B cell (primary cell): ENCODE results near the gene PALM3. TPM values are rescaled to one million over a fixed set of nuclear protein-coding genes. Genes with fewer than 3 reads are reported as not detected.
A peak's percentile ranks its signal among the peaks of the same experiment; 100 is the strongest.

Experiments
- ATAC-seq: fragments of 200-7000 bp; cut with Tn5 transposase; one replicate; pipeline ENCODE4 v1.10.0; 2021; ENCODE audit warnings: low read depth, mild to moderate bottlenecking, moderate number of reproducible peaks, moderate library complexity
- CTCF ChIA-PET: fragments of 350-600 bp; sonication (Branson Sonifier 250); formaldehyde crosslinking; loops from one replicate; lab custom pipeline; 2021; ENCODE audit warnings: antibody characterized with exemption, inconsistent platforms; lab: Charles Lee
- POLR2A ChIA-PET: fragments of 350-600 bp; sonication (Branson Sonifier 250); formaldehyde crosslinking; loops from one replicate; lab custom pipeline; 2021; ENCODE audit warnings: antibody characterized with exemption; lab: Charles Lee
- DNase-seq: peaks from one replicate; pipeline ENCODE4 v3.0.0; 2013
- H2AFZ ChIP-seq: 2 replicates; pipeline ENCODE4 v1.6.1; 2012; ENCODE audit warnings: mild to moderate bottlenecking, low read depth, low read length; ENCODE audit not compliant: insufficient read depth, poor library complexity, severe bottlenecking
- H3K27ac ChIP-seq, 2 donors: 1 replicate in 1 of 2; 2 replicates in 1 of 2; pipeline ENCODE4 v1.5.1; 2012 to 2013; ENCODE audit warnings: low read length in 2 of 2, mild to moderate bottlenecking in 2 of 2, moderate library complexity in 1 of 2
- H3K27me3 ChIP-seq, 4 experiments: fragments of 200-600 bp in 1 of 4; sonication (generic) in 1 of 4; replicated peaks in 1 of 4; 1 replicate in 2 of 4; 2 replicates in 2 of 4; pipeline versions ENCODE4 v1.6.1 to v1.7.0; 2013 to 2016; ENCODE audit warnings: low read length in 3 of 4, mild to moderate bottlenecking in 2 of 4, mixed read lengths in 1 of 4, moderate library complexity in 1 of 4; ENCODE audit not compliant: insufficient read depth in 4 of 4, control insufficient read depth in 3 of 4; ENCODE audit errors: control extremely low read depth in 1 of 4
- H3K36me3 ChIP-seq, 2 experiments: replicated peaks in 1 of 2; 1 replicate in 1 of 2; 2 replicates in 1 of 2; pipeline versions ENCODE4 v1.6.1 to v1.7.1; 2013; ENCODE audit warnings: low read length in 1 of 2; ENCODE audit not compliant: insufficient read depth in 2 of 2, control insufficient read depth in 1 of 2; ENCODE audit errors: control extremely low read depth in 1 of 2, extremely low read depth in 1 of 2
- H3K4me1 ChIP-seq, 2 donors: fragments of 200-600 bp in 1 of 2; sonication (generic) in 1 of 2; 1 replicate in 1 of 2; 2 replicates in 1 of 2; pipeline versions ENCODE4 v1.5.1 to v1.6.1; 2013 to 2017; ENCODE audit warnings: low read length in 2 of 2; ENCODE audit not compliant: control insufficient read depth in 2 of 2, insufficient read depth in 2 of 2
- H3K4me2 ChIP-seq: replicated peaks from 2 replicates; pipeline ENCODE3; 2012; ENCODE audit warnings: mild to moderate bottlenecking, low read depth, low read length; ENCODE audit not compliant: poor library complexity, severe bottlenecking
- H3K4me3 ChIP-seq, 5 experiments: fragments of 200-600 bp in 1 of 5; sonication (generic) in 1 of 5; 1 replicate in 3 of 5; 2 replicates in 2 of 5; pipeline versions ENCODE4 v1.5.1 to v1.7.0; 2011 to 2016; ENCODE audit warnings: low read length in 4 of 5, mild to moderate bottlenecking in 4 of 5, low read depth in 2 of 5, control low read depth in 1 of 5, moderate library complexity in 1 of 5; ENCODE audit not compliant: insufficient read depth in 1 of 5; ENCODE audit errors: control extremely low read depth in 1 of 5, extremely low read depth in 1 of 5
- H3K79me2 ChIP-seq: fragments of 200-600 bp; sonication (generic); one replicate; pipeline ENCODE4 v1.6.0; 2016; ENCODE audit warnings: low read length; ENCODE audit not compliant: control insufficient read depth, insufficient read depth
- H3K9ac ChIP-seq: fragments of 200-600 bp; sonication (generic); 2 replicates; pipeline ENCODE4 v1.6.1; 2017; ENCODE audit warnings: mild to moderate bottlenecking, low read length, moderate library complexity
- H3K9me3 ChIP-seq, 3 donors: one replicate each; pipeline versions ENCODE4 v1.6.1 to v1.7.1; 2013; ENCODE audit warnings: low read length in 2 of 3; ENCODE audit not compliant: control insufficient read depth in 2 of 3, insufficient read depth in 1 of 3; ENCODE audit errors: control extremely low read depth in 1 of 3
- H4K20me1 ChIP-seq: 2 replicates; pipeline ENCODE4 v1.6.0; 2012; ENCODE audit warnings: mild to moderate bottlenecking, low read length; ENCODE audit not compliant: insufficient read depth, control insufficient read depth, poor library complexity, severe bottlenecking
- H3K27ac Mint-ChIP-seq: one replicate; pipeline ENCODE4 v1.8.0; 2021; ENCODE audit warnings: mixed read lengths
- H3K27me3 Mint-ChIP-seq: one replicate; pipeline ENCODE4 v1.8.0; 2021; ENCODE audit warnings: mixed read lengths
- H3K4me1 Mint-ChIP-seq: one replicate; pipeline ENCODE4 v1.8.0; 2021; ENCODE audit warnings: mixed read lengths
- H3K4me3 Mint-ChIP-seq: one replicate; pipeline ENCODE4 v1.8.0; 2021; ENCODE audit warnings: mixed read lengths
- H3K9me3 Mint-ChIP-seq: one replicate; pipeline ENCODE4 v1.8.0; 2022; ENCODE audit warnings: mixed read lengths; ENCODE audit not compliant: insufficient read depth
- EZH2 ChIP-seq: IDR thresholded peaks from 2 replicates; pipeline ENCODE4 v1.6.1; 2012; ENCODE audit warnings: borderline replicate concordance, low read depth, mild to moderate bottlenecking, moderate library complexity, low read length; ENCODE audit not compliant: insufficient read depth, poor library complexity, severe bottlenecking
- WGBS: methylation state at CpG from one replicate; pipeline ENCODE4 v1.1.5; 2013; ENCODE audit warnings: missing lambda C conversion rate; ENCODE audit not compliant: insufficient coverage; 5-methylcytosine and 5-hydroxymethylcytosine counted together
- intact Hi-C: fragments of 100-400 bp; cut with micrococcal nuclease; formaldehyde crosslinking; loops from one replicate; pipeline ENCODE4 v1.10.0; 2022
- polyA plus RNA-seq: library from polyadenylated mRNA; depleted of rRNA; stranded (reverse); fragments of >200 nt; gene quantifications from 2 replicates; pipeline ENCODE4 v1.2.3, GENCODE V29; 2012
- total RNA-seq, 2 donors: library from RNA; stranded (reverse); fragments of 120-200 nt in 1 of 2; gene quantifications; 1 replicate in 1 of 2; 2 replicates in 1 of 2; pipeline versions ENCODE4 v1.2.3 to v1.2.4, GENCODE V29; 2013 to 2022
- TF ChIP-seq, protein P1 (sequence below): fragments of 200-600 bp; IDR thresholded peaks from one replicate; pipeline ENCODE4 v1.8.0; 2022; ENCODE audit warnings: antibody characterized with exemption, mild to moderate bottlenecking

PALM3 gene
- total and polyA plus RNA-seq, 2 donors (not counting 1 experiment from before 2014, with no cell fraction given), result not detected

DNA sequence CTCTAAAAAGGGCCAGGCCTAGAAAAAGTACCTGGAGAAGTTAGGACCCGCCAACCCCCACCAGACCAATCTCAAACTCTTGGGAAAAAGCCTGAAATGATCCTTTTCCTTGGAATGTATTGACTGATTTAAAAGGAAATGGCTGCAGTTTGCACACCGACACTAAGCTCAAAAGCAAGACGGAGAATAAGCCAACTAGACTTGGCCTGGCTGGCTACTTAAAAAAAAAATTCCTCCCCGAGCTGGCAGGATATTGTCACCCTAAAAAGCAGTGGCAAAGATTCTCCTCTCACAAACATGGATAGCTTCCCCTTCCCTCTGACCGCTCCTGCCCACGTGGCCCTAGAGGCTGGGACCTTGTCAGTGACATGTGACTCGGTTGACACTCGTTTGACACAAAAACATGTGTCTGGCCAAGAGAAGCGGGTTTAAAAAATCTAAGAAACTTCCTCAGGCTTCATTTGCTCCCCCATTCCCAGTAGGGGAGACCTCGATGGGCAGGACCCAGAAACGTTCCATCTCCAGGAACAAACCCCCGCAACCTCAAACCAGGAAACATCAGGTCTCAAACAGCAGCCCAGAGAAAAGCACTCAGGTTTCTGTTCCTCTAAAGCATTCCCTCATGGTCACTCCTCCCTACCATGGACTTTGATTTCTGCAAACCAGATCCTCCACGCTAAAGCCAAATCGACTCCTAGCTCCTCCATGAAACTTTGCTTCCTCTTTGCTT, 57.1 kb downstream of the PALM3 start:
- H3K4me3 ChIP-seq, result peak overlapping the region in 4 of 5 experiments; percentile 47 to 96 (median 65)
- ChIA-PET POLR2A (interaction anchor here (0.7 to 5.0 kb wide), 7 partner anchors 10 to 158 kb away, joined by 3 to 42 read pairs (median 6); partner anchors contain the start of genes DCAF15 and IL27RA), CTCF (interaction anchor here (0.6 to 2.0 kb wide), 11 partner anchors 17 to 852 kb away, joined by 3 to 8 read pairs (median 3); partner anchors contain the start of genes ASF1B, DCAF15 and IL27RA)
- no peaks in the 10 kb centered on the region for H3K27me3 Mint-ChIP-seq
- peak overlapping the region; percentile 100 for H3K9ac ChIP-seq
- DNase-seq, result peak; percentile 81
- H3K9me3 ChIP-seq, result no peaks in the 10 kb centered on the region
- peak overlapping the region; percentile 87 for H3K4me2 ChIP-seq
- peak overlapping the region; percentile 90 for H3K4me3 Mint-ChIP-seq
- no peaks in the 10 kb centered on the region for H3K36me3 ChIP-seq
- WGBS, result 6% methylated on average over 9 of the region's 14 CpGs
- no peaks in the 10 kb centered on the region for H3K27me3 ChIP-seq
- no peaks in the 10 kb centered on the region for H3K9me3 Mint-ChIP-seq
- H3K4me1 Mint-ChIP-seq, result peaks cover 61% of the 10 kb centered on the region
- peaks cover 25% of the 10 kb centered on the region for H3K79me2 ChIP-seq
- ATAC-seq, result no peak
- TF ChIP-seq, protein P1, sequence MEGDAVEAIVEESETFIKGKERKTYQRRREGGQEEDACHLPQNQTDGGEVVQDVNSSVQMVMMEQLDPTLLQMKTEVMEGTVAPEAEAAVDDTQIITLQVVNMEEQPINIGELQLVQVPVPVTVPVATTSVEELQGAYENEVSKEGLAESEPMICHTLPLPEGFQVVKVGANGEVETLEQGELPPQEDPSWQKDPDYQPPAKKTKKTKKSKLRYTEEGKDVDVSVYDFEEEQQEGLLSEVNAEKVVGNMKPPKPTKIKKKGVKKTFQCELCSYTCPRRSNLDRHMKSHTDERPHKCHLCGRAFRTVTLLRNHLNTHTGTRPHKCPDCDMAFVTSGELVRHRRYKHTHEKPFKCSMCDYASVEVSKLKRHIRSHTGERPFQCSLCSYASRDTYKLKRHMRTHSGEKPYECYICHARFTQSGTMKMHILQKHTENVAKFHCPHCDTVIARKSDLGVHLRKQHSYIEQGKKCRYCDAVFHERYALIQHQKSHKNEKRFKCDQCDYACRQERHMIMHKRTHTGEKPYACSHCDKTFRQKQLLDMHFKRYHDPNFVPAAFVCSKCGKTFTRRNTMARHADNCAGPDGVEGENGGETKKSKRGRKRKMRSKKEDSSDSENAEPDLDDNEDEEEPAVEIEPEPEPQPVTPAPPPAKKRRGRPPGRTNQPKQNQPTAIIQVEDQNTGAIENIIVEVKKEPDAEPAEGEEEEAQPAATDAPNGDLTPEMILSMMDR, result no peak
- no peak for TF ChIP-seq EZH2
- intact Hi-C loops, result loop anchor here (1.0 to 5.0 kb wide), 3 partner anchors 15 to 902 kb away; partner anchors contain the start of genes ADGRE5 and LYL1
- H3K27ac Mint-ChIP-seq, result peak overlapping the region; percentile 95
- no peak overlapping the region for H2AFZ ChIP-seq
- peak overlapping the region; percentile 99 to 100 for H3K27ac ChIP-seq
- H3K4me1 ChIP-seq, result peaks cover 56 to 61% of the 10 kb centered on the region in 2 donors
- no peaks in the 10 kb centered on the region for H4K20me1 ChIP-seq

Other genes starting within 250 kb of the PALM3 start
- not detected in 2 replicates for gene NANOS3, start 184.9 kb downstream of the PALM3 start, total RNA-seq
- 0.49 TPM in 1 of 2 replicates, not detected in the other for gene NANOS3, start 184.9 kb downstream of the PALM3 start, polyA plus RNA-seq
- gene BRME1, start 156.0 kb downstream of the PALM3 start, total RNA-seq, result 1.7 and 2.4 TPM in 2 replicates
- 1.1 and 1.8 TPM in 2 replicates for gene BRME1, start 156.0 kb downstream of the PALM3 start, polyA plus RNA-seq
- 47.1 and 47.2 TPM in 2 replicates for gene CC2D1A, start 155.9 kb downstream of the PALM3 start, total RNA-seq
- 28.9 and 34.3 TPM in 2 replicates for gene CC2D1A, start 155.9 kb downstream of the PALM3 start, polyA plus RNA-seq
- gene PODNL1, start 123.7 kb downstream of the PALM3 start, total RNA-seq, result not detected in 2 replicates
- 0.13 TPM in 1 of 2 replicates, not detected in the other for gene PODNL1, start 123.7 kb downstream of the PALM3 start, polyA plus RNA-seq
- 115 and 116 TPM in 2 replicates for gene DCAF15, start 109.6 kb downstream of the PALM3 start, total RNA-seq
- 157 and 160 TPM in 2 replicates for gene DCAF15, start 109.6 kb downstream of the PALM3 start, polyA plus RNA-seq
- gene RFX1, start 55.8 kb downstream of the PALM3 start, total RNA-seq, result 33.3 and 33.9 TPM in 2 replicates
- 9.2 and 10.9 TPM in 2 replicates for gene RFX1, start 55.8 kb downstream of the PALM3 start, polyA plus RNA-seq
- gene RLN3, start 33.9 kb downstream of the PALM3 start, total RNA-seq, result not detected in 2 replicates
- 0.42 TPM in 1 of 2 replicates, not detected in the other for gene RLN3, start 33.9 kb downstream of the PALM3 start, polyA plus RNA-seq
- 38.2 and 38.6 TPM in 2 replicates for gene IL27RA, start 30.3 kb downstream of the PALM3 start, total RNA-seq
- gene IL27RA, start 30.3 kb downstream of the PALM3 start, polyA plus RNA-seq, result 27.4 and 36.2 TPM in 2 replicates
- 0.34 and 0.36 TPM in 2 replicates for gene MISP3, start 10.7 kb upstream of the PALM3 start, total RNA-seq
- 0.25 and 0.34 TPM in 2 replicates for gene MISP3, start 10.7 kb upstream of the PALM3 start, polyA plus RNA-seq
- gene C19orf67, start 23.7 kb upstream of the PALM3 start, total RNA-seq, result 1.2 TPM in 1 of 2 replicates, not detected in the other
- not detected in 2 replicates for gene C19orf67, start 23.7 kb upstream of the PALM3 start, polyA plus RNA-seq
- gene SAMD1, start 28.7 kb upstream of the PALM3 start, total RNA-seq, result 32.4 and 39.2 TPM in 2 replicates
- 17.4 and 22.7 TPM in 2 replicates for gene SAMD1, start 28.7 kb upstream of the PALM3 start, polyA plus RNA-seq
- gene PRKACA, start 55.7 kb upstream of the PALM3 start, total RNA-seq, result 43.0 and 48.8 TPM in 2 replicates
- gene PRKACA, start 55.7 kb upstream of the PALM3 start, polyA plus RNA-seq, result 36.6 and 36.8 TPM in 2 replicates
- gene ASF1B, start 74.5 kb upstream of the PALM3 start, total RNA-seq, result 2.5 and 4.0 TPM in 2 replicates
- gene ASF1B, start 74.5 kb upstream of the PALM3 start, polyA plus RNA-seq, result 1.1 and 1.9 TPM in 2 replicates
- gene ADGRL1, start 144.1 kb upstream of the PALM3 start, total RNA-seq, result 0.85 and 1.8 TPM in 2 replicates
- gene ADGRL1, start 144.1 kb upstream of the PALM3 start, polyA plus RNA-seq, result 0.64 and 0.68 TPM in 2 replicates